Endometrial microvascular endothelial cells (primary cell): ENCODE results near the gene USO1. TPM values are rescaled to one million over a fixed set of nuclear protein-coding genes. Genes with fewer than 3 reads are reported as not detected.
"Not testable (repeated sequence)": the region's sequence is repeated elsewhere in the genome, so short reads cannot be mapped to it uniquely, and the experiment has no call there.

ENCODE experiments used
- in situ Hi-C: cut with HindIII; loops from 2 replicates; pipeline ENCODE4 v1.10.0; 2017; ENCODE audit warnings: low sequenced_read_pairs, low pct_unique_long_range_greater_than_20kb; ENCODE audit errors: inconsistent ontology term
- total RNA-seq: library from RNA; depleted of rRNA; stranded (reverse); fragments of >200 nt; gene quantifications from one replicate; pipeline ENCODE4 v1.2.3, GENCODE V29; 2015; ENCODE audit errors: inconsistent ontology term

USO1 gene
- total RNA-seq, 1 donor from 2014 or later, result 64.7 TPM

GRCh38 chr4:75736862-75737261 is 12.5 kb downstream of the USO1 start:
- in situ Hi-C loops, result no loop called here

GRCh38 chr4:75737398-75737797 is 13.0 kb downstream of the USO1 start:
- in situ Hi-C loops, result no loop called here

- in situ Hi-C loops, result no loop called here
Measured at GRCh38 chr4:75741027-75741426, 16.6 kb downstream of the USO1 start.

GRCh38 chr4:75742451-75742850 is 18.1 kb downstream of the USO1 start:
- in situ Hi-C loops, result no loop called here

GRCh38 chr4:75745161-75745560 is 20.8 kb downstream of the USO1 start:
- in situ Hi-C loops, result no loop called here

- in situ Hi-C loops, result no loop called here
Measured at GRCh38 chr4:75745721-75746199, 21.4 kb downstream of the USO1 start.

GRCh38 chr4:75752637-75753036 is 28.3 kb downstream of the USO1 start:
- in situ Hi-C loops, result no loop called here

- in situ Hi-C loops, result no loop called here
Measured at GRCh38 chr4:75769036-75769435, 44.7 kb downstream of the USO1 start.

GRCh38 chr4:75771607-75772006 is 47.2 kb downstream of the USO1 start:
- in situ Hi-C loops, result no loop called here

GRCh38 chr4:75777589-75777988 is 53.2 kb downstream of the USO1 start:
- in situ Hi-C loops, result no loop called here

GRCh38 chr4:75779105-75779757 is 54.9 kb downstream of the USO1 start:
- in situ Hi-C loops, result no loop called here

- in situ Hi-C loops, result no loop called here
Measured at GRCh38 chr4:75781305-75781704, 56.9 kb downstream of the USO1 start.

GRCh38 chr4:75786526-75786925 is 62.1 kb downstream of the USO1 start:
- in situ Hi-C loops, result no loop called here

- in situ Hi-C loops, result no loop called here
Measured at GRCh38 chr4:75786938-75787337, 62.6 kb downstream of the USO1 start.

- in situ Hi-C loops, result no loop called here
Measured at GRCh38 chr4:75790024-75790423, 65.6 kb downstream of the USO1 start.

- in situ Hi-C loops, result no loop called here
Measured at GRCh38 chr4:75800972-75801371, 76.6 kb downstream of the USO1 start.

GRCh38 chr4:75806035-75806434 is 81.7 kb downstream of the USO1 start:
- in situ Hi-C loops, result not testable (repeated sequence)

- in situ Hi-C loops, result no loop called here
Measured at GRCh38 chr4:75817901-75818300, 93.5 kb downstream of the USO1 start.

GRCh38 chr4:75819121-75819520 is 94.7 kb downstream of the USO1 start:
- in situ Hi-C loops, result no loop called here

- in situ Hi-C loops, result no loop called here
Measured at GRCh38 chr4:75820197-75820596, 95.8 kb downstream of the USO1 start.

GRCh38 chr4:75820676-75821075 is 96.3 kb downstream of the USO1 start:
- in situ Hi-C loops, result no loop called here
